WI38 (cell line): ENCODE data around the gene UNC5B.
A peak's percentile ranks its signal among the peaks of the same experiment; 100 is the strongest.

Experiments
- H3K4me3 ChIP-seq: 2 replicates; pipeline ENCODE4 v1.5.1; 2011; ENCODE audit warnings: low read depth, mild to moderate bottlenecking, control low read depth, low read length
- TF ChIP-seq, protein P1 (sequence below): IDR thresholded peaks from 2 replicates; pipeline ENCODE4 v1.5.1; 2012; ENCODE audit warnings: low read depth, mild to moderate bottlenecking, control low read depth, low read length

Gene UNC5B

DNA sequence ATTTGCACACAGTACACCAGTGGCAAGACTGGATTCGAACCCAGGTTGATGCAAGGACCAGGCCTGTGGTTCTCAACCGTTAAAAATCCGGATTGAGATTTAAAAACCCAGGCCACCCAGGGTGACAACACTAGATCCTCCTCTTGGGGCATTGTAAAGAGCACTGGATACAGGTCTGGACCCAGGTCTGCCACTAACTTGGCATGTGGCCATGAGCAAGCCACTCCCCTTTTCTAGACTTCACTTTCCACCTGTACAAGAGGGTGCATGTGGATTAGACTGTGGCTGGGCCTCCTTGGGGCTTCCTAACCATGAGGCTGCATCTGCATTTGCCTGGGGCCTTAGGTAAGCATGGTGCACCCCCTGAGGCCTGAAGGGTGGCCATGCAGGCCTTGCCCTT, 85.0 kb downstream of the UNC5B start:
- H3K4me3 ChIP-seq, result no peak overlapping the region
- TF ChIP-seq, protein P1, sequence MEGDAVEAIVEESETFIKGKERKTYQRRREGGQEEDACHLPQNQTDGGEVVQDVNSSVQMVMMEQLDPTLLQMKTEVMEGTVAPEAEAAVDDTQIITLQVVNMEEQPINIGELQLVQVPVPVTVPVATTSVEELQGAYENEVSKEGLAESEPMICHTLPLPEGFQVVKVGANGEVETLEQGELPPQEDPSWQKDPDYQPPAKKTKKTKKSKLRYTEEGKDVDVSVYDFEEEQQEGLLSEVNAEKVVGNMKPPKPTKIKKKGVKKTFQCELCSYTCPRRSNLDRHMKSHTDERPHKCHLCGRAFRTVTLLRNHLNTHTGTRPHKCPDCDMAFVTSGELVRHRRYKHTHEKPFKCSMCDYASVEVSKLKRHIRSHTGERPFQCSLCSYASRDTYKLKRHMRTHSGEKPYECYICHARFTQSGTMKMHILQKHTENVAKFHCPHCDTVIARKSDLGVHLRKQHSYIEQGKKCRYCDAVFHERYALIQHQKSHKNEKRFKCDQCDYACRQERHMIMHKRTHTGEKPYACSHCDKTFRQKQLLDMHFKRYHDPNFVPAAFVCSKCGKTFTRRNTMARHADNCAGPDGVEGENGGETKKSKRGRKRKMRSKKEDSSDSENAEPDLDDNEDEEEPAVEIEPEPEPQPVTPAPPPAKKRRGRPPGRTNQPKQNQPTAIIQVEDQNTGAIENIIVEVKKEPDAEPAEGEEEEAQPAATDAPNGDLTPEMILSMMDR, result no peak

DNA sequence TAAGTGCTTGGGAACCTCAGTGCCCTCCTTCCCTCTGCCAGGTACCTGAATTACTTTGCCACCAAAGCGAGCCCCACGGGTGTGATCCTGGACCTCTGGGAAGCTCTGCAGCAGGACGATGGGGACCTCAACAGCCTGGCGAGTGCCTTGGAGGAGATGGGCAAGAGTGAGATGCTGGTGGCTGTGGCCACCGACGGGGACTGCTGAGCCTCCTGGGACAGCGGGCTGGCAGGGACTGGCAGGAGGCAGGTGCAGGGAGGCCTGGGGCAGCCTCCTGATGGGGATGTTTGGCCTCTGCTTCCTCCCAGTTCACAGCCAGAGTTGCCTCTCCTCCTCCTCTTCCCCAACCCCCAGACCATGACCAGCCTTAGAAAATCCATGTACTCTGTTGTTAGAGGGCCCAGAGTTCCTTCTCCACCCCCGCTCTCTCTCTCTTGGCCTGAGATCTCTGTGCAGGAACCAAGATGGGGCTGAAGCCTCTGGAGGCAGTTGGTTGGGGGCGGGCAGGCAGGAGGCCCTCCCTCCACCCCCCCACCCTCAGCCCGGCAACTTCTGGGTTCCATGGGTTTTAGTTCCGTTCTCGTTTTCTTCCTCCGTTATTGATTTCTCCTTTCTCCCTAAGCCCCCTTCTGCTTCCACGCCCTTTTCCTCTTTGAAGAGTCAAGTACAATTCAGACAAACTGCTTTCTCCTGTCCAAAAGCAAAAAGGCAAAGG, 86.9 kb downstream of the UNC5B start:
- H3K4me3 ChIP-seq, result no peak overlapping the region
- TF ChIP-seq, protein P1, result no peak

DNA sequence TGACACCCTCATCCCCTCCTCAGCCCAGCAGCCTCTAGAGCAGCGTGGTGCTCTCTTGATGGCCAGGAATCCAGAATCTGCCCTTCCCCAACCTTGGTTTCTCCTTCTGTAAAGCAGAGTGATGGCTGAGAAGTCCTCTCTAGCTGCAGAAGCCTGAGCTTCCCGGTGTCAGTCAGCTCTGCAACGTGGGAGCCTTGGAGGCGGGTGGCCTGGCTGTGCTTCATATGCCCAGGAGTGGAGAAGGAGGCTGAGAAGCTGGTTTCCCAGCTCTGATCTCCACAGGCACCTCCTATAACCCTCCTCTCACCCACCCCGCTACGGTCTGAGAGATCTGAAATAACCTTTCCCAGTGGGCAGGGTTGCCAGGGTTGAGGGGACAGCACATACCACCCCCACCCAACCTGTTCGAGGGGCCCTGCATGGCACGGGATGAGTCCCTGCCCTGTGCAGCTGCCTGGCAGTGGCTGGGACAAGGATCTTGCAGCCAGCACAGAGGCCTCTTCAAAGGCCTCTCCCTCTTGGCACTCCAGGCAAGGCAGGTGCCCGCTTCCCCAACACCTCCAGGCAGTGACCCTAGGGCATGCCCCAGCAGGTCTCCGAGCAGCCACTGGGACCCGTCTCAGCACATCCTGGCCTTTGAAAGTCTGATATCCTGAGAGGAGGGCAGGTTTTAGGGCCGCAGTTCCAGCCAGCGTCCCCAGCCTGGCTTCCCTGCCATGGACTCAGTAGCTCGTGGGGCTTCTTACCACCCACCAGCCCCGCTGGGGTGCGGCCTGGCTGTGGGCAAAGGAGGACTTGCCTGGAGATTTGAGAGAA, 88.4 kb downstream of the UNC5B start:
- H3K4me3 ChIP-seq, result no peak overlapping the region
- TF ChIP-seq, protein P1, result no peak

DNA sequence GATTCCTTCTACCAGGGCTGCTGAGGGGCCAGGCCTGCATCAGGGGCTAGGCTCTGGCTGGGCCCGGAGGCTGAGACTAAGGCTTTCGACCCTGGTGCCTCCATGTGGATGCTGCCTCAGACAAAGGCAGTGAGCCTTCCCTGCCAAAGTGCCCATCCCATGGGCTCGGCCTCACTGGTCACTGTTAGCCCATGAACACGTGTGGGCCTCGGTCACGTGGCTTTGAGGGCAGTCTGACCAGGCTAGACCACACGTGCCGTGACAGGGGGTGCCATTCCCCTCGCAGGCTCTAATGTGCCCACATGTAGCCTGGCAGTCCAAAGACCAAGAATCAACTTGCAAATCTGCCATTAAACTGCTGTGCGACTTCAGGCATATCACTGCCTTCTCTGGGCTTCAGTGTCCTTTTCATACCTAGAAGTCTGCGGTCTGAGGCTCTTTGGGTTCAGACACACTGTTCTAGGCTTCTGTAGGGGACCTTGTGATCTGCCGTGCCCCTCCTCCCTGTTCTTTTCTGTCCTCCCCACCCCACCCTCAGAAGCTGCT, 89.1 kb downstream of the UNC5B start:
- TF ChIP-seq, protein P1, result no peak
- no peak overlapping the region for H3K4me3 ChIP-seq

DNA sequence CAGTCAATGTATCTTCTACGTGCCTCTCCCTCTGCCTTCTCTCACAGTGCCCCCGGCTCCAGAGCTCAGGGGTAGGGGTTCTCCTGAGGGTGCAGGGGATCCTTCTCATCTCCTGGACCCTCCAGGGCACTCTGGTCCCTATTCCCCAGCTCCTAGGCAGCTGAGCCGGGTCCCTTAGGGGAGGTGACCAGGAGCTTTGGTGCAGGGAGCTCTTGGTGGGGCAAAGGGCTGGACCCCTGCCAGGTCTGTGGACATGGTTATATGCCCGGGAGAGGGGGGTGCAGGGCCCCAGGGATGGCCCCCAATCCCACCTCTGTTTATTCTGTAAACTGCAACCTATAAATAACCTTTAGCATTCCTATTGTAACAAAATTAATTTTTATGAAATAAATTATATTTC, 90.1 kb downstream of the UNC5B start:
- TF ChIP-seq, protein P1, result no peak
- no peak overlapping the region for H3K4me3 ChIP-seq

DNA sequence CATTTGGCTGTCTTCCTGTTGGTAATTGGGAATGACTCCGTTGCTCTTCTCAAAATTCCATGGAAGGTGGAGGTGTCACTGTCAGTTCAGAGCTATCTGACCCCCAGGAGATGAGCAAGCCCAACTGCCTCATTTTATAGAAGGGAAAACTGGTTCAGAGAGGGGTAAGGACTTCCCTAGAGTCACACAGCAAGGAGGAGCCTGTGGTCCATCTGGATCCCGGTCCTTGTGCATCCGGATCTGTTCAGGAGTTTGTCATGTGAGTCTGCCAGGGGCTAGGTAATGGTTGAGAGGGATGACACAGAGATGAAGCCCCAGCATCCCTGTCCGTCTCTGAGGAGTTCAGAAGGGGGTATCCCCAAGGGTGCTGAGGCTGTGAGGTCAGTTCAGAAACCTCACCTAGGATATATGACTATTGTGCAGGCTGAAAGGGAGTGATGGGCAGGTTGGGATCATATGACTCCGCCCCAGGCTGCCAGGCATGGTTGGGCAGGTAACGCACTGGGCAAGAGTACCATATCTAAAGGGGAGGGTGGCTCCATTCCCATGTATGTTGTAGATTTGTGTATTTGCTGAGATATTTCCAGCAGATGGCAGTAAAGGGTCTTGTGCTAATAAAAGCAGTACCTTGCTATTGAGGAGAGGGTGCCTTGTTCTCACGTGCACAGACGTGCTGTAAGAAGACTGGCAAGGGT, 90.7 kb downstream of the UNC5B start:
- no peak overlapping the region for H3K4me3 ChIP-seq
- TF ChIP-seq, protein P1, result peak; percentile 20
